Measurements from ENCODE around the gene GKN2. TPM values are rescaled to one million over a fixed set of nuclear protein-coding genes. Genes with fewer than 3 reads are reported as not detected.

The GKN2 gene
- total RNA-seq, 1 experiment from 2014 or later: not detected

DNA sequence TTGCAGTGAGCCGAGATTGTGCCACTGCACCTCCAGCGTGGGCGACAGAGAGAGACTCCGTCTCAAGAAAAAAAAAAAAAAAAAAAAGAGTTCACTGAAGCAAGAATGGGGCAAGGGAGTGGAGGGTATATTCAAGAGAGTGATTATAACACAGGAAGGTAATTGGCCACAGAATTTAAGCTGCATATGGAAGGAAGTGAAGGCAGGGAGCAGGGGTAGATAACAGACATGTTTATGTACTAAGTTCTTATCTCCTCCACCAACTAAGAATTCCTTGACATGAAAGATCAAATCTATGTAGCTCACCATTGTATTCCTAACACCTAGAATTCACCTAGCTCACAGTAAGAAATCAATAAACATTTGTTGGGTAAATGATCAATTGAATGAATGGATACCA is 37.3 kb downstream of the GKN2 start:
- H3K4me3 ChIP-seq (ENCODE audit: low read depth, low read length, poor library complexity, severe bottlenecking): no peak overlapping the region
- H3K36me3 ChIP-seq (ENCODE audit: insufficient read depth, low read length, poor library complexity, severe bottlenecking): no peaks in the 10 kb centered on the region
- TF ChIP-seq, protein P1, sequence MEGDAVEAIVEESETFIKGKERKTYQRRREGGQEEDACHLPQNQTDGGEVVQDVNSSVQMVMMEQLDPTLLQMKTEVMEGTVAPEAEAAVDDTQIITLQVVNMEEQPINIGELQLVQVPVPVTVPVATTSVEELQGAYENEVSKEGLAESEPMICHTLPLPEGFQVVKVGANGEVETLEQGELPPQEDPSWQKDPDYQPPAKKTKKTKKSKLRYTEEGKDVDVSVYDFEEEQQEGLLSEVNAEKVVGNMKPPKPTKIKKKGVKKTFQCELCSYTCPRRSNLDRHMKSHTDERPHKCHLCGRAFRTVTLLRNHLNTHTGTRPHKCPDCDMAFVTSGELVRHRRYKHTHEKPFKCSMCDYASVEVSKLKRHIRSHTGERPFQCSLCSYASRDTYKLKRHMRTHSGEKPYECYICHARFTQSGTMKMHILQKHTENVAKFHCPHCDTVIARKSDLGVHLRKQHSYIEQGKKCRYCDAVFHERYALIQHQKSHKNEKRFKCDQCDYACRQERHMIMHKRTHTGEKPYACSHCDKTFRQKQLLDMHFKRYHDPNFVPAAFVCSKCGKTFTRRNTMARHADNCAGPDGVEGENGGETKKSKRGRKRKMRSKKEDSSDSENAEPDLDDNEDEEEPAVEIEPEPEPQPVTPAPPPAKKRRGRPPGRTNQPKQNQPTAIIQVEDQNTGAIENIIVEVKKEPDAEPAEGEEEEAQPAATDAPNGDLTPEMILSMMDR (conservative IDR thresholded peaks at IDR 0.05; ENCODE audit: low read depth, low read length): no peak
- TF ChIP-seq EZH2 (IDR thresholded peaks at IDR 0.05; ENCODE audit: borderline replicate concordance, low read depth, low read length, poor library complexity, severe bottlenecking): no peak
- H3K4me1 ChIP-seq (ENCODE audit: insufficient read depth, low read length, poor library complexity, severe bottlenecking): no peaks in the 10 kb centered on the region
- H3K27me3 ChIP-seq (replicated peaks; ENCODE audit: insufficient read depth, low read depth, low read length, poor library complexity): no peaks in the 10 kb centered on the region
- H3K9me3 ChIP-seq (ENCODE audit: low read depth, low read length, poor library complexity, severe bottlenecking): no peaks in the 10 kb centered on the region
- DNase-seq (ENCODE audit: low spot score): no peak
- CTCF ChIA-PET: no interaction called here
- no TSS peak for BruUV-seq (replicated peaks)
- no peak overlapping the region for H3K27ac ChIP-seq (ENCODE audit: low read depth, low read length, poor library complexity, severe bottlenecking)
- intact Hi-C loops (cut with micrococcal nuclease; ENCODE audit: unreplicated experiment): no loop called here
- POLR2A ChIA-PET (ENCODE audit: low non-redundant PET): no interaction called here

DNA sequence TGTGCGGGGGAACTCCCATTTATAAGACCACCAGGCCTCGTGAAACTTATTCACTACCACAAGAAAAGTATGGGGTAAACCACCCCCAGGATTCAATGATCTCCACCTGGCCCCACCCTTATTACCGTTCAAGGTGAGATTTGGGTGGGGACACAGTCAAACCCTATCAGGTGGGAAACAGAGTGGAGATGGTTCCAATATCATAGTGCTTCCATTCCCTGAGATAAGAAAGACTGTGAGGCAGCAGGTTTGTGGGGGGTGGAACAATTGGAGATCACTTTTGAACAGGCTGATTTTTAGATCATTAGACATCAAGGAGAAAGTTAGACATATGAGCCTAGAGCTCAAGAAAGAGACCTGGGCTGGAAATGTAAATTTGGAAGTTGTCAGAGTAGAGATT is 39.3 kb downstream of the GKN2 start:
- H3K36me3 ChIP-seq (ENCODE audit: insufficient read depth, low read length, poor library complexity, severe bottlenecking): no peaks in the 10 kb centered on the region
- CTCF ChIA-PET: interaction anchor here (0.6 kb wide), 1 partner anchor 474 kb away, joined by 3 read pairs; no protein-coding TSS in a partner anchor
- H3K4me1 ChIP-seq (ENCODE audit: insufficient read depth, low read length, poor library complexity, severe bottlenecking): peaks cover 11% of the 10 kb centered on the region
- no peaks in the 10 kb centered on the region for H3K27me3 ChIP-seq (replicated peaks; ENCODE audit: insufficient read depth, low read depth, low read length, poor library complexity)
- H3K4me3 ChIP-seq (ENCODE audit: low read depth, low read length, poor library complexity, severe bottlenecking): no peak overlapping the region
- intact Hi-C loops (cut with micrococcal nuclease; ENCODE audit: unreplicated experiment): no loop called here
- BruUV-seq (replicated peaks): no TSS peak
- no peak overlapping the region for H3K27ac ChIP-seq (ENCODE audit: low read depth, low read length, poor library complexity, severe bottlenecking)
- H3K9me3 ChIP-seq (ENCODE audit: low read depth, low read length, poor library complexity, severe bottlenecking): no peaks in the 10 kb centered on the region
- TF ChIP-seq, protein P1 (conservative IDR thresholded peaks at IDR 0.05; ENCODE audit: low read depth, low read length): no peak
- no peak for TF ChIP-seq EZH2 (IDR thresholded peaks at IDR 0.05; ENCODE audit: borderline replicate concordance, low read depth, low read length, poor library complexity, severe bottlenecking)
- POLR2A ChIA-PET (ENCODE audit: low non-redundant PET): no interaction called here
- no peak for DNase-seq (ENCODE audit: low spot score)

DNA sequence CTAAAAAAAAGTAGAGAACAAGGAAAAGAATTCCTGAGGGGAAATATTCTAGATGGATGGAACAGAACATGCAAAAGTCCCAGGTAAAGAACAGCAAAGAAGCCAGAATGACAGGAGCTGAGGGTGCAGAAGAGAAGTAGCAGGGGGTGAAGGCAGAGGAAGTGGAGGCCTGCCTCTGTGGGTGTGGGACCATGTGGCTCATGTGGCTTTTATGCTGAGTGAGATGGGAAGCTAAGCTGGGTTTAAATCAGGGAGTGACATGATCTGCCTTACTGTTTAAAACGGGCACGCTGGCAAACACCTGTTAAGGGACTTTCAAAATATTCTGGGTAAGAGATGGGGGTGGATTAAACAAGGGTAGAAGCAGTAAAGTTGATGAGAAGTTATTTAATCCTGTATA is 40.0 kb downstream of the GKN2 start:
- H3K4me3 ChIP-seq (ENCODE audit: low read depth, low read length, poor library complexity, severe bottlenecking): no peak overlapping the region
- intact Hi-C loops (cut with micrococcal nuclease; ENCODE audit: unreplicated experiment): no loop called here
- peaks cover 16% of the 10 kb centered on the region for H3K4me1 ChIP-seq (ENCODE audit: insufficient read depth, low read length, poor library complexity, severe bottlenecking)
- H3K27ac ChIP-seq (ENCODE audit: low read depth, low read length, poor library complexity, severe bottlenecking): no peak overlapping the region
- no peak for DNase-seq (ENCODE audit: low spot score)
- TF ChIP-seq, protein P1 (conservative IDR thresholded peaks at IDR 0.05; ENCODE audit: low read depth, low read length): no peak
- TF ChIP-seq EZH2 (IDR thresholded peaks at IDR 0.05; ENCODE audit: borderline replicate concordance, low read depth, low read length, poor library complexity, severe bottlenecking): no peak
- H3K9me3 ChIP-seq (ENCODE audit: low read depth, low read length, poor library complexity, severe bottlenecking): no peaks in the 10 kb centered on the region
- no peaks in the 10 kb centered on the region for H3K36me3 ChIP-seq (ENCODE audit: insufficient read depth, low read length, poor library complexity, severe bottlenecking)
- CTCF ChIA-PET: no interaction called here
- POLR2A ChIA-PET (ENCODE audit: low non-redundant PET): no interaction called here
- H3K27me3 ChIP-seq (replicated peaks; ENCODE audit: insufficient read depth, low read depth, low read length, poor library complexity): no peaks in the 10 kb centered on the region
- BruUV-seq (replicated peaks): no TSS peak
